8988T (cell line): Measurements from ENCODE around the gene PTPN14.
"Not testable (repeated sequence)": the region's sequence is repeated elsewhere in the genome, so short reads cannot be mapped to it uniquely, and the experiment has no call there.

Source experiments
- DNase-seq: peaks from one replicate; pipeline ENCODE4 v3.0.0; 2011

The PTPN14 gene

DNA sequence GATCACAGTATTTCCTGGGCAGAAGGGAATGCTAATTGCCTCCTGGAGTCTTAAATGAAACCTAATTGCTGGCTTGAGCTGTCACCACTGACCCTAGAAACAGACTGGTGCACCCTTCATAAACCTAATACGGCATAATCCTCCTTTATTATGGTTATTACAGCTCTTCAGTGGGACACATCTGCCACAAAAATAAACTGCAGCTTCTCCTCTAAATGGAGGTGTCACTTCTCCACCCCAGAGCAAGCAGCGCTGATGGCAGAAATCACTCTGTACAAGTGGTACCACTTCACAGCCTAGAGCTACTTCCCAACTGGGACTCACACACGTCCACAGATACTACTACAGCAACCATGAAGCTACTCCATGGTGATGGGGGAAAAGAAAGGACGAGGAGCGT, 11.1 kb downstream of the PTPN14 start:
- DNase-seq = no peak

DNA sequence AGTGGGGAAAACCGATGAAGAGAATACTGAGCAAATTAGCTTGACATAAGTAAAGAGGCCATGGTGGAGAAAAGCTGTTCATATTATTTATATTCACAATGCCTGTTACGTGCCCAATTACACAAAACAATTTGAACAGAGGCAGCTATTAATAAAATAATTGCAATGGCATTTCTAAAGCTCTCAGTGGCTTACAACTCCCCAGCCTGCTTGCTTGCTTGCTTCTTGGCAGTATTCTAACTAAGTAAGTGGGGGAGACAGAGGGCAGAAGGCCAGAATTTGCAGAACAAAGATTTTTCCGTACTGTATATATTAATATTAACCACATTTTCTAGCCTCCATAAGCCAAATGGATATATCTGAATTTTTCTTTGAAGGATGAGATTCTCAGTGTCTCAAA, 12.9 kb downstream of the PTPN14 start:
- DNase-seq = no peak

DNA sequence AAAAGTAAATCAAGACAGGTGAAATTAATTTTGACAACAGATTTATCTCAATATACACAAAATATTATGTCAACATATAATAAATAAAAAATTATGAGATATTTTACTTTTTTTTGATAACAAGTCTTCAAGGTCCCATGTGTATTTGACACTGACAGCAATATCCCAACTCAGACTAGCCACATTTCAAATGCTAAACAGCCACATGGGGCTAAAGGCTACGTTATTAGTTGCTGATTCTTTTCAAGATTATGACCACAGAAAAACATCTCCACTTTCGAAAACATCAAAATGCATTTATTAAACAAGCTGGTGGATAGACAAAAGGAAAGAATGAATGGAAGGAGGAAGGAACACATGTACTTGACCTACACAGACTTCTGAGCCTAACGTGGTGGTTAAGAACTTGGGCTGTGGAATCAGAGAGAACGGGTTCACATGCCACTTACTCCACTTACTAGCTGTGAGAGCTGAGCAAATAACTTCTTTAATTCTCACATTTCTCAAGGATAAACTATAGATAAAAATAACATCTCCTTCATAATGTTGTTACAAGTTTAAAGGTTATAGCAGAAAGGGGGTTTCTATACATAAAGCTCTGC, 13.4 kb downstream of the PTPN14 start:
- DNase-seq = no peak

DNA sequence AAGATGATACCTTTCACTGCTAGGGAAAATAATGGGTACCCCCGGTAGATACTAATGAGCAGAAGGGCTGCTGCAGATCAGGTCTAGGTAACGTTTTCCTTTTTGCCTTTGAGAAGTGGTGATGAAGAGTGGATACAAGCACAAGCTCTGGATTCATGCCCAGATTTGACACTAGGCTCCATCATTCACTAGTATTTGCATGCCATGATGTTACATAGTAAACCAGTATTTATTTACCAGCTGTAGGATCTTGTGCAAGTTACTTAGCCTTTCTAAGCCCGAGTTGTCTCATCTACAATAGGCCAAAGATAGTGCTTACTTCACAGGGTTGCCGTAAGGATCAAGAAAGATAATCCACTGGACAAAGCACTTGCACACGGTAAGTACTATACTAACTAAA, 14.2 kb downstream of the PTPN14 start:
- no peak for DNase-seq

DNA sequence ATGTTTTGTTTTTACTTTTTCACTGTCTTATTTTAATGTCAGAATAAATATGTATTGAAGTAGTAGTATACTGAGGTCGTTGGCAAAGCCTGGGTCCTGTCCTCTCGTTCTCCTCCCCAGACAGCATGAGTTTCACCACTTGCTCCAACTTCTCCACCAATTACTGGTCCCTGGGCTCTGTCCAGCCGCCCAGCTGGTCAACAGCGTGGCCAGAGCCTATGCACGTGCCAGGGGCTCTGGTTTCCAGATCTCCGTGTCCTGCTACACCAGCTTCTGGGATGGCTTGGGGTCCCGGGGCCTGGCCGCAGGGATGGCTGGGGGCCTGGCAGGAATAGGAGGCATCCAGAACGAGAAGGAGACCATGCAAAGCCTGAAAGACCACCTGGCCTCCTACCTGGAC, 19.3 kb downstream of the PTPN14 start:
- no peak for DNase-seq

DNA sequence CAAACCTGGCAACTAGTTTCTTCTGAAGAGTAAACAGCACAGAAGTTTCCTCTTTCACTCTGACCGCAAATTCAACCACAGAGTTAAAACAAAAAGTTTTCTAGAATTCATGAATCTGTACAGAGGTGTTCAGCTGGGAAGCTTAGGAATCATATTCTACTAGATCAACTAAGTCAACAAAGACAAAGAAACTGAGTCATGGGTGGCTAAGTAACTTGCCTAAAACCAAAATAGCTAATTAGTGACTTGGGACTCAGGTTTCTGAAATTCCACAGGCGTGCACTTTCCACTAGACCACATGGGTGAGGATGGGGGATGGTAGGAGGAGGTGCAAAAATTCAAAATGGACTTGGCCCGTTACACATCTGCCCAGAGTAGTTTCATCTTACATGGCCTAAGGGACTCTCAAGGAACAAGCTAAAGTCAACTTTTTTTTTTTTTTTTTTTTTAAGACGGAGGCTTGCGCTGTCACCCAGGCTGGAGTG, 25.8 kb downstream of the PTPN14 start:
- no peak for DNase-seq

DNA sequence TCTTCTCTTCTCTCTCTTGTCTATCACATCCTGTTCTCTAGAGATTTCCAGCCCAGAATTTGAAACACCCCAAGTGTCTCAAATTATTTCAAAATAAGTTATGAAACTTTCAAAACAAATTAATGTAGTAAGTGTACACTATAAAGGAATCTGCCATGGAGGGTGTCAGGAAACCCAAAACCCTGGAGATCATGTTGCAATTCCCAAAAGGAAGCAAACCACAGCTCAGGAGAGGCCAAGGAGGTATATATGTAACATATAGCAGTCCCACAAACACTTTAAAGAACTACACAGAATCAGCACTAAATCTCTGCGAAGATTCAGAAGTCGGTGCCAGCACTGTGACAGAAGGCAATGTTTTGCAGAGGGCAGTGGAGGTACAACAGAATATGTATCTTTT, 26.6 kb downstream of the PTPN14 start:
- DNase-seq = no peak

DNA sequence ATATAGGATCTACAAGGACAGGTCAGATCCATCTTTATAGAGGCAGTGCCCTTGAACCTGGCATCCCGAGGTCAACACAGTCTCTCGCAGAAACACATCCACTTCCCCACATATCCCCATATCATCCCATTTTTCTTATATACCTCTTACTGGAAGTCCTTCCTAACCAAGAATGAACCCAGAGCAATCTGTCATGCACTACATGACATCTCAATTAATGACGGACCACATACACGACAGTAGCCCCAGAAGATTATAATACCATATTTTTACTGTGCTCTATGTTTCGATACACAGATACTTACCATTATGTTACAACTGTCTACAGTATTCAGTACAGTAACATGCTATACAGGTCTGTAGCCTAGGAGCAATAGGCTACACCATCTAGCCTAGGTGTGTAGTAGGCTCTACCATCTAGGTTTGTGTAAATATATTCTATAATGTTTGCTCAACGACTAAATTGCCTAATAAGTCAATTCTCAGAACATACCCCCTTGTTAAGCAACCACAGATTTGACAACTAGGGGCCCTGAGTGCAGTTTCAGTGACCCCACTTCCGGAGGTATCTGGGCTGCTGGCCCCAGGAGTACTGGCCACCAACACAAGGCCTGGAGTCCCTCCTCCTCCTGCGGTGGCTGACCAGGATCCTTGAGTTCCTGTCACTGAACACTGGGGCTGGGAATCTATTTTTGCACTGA, 28.1 kb downstream of the PTPN14 start:
- DNase-seq = no peak

DNA sequence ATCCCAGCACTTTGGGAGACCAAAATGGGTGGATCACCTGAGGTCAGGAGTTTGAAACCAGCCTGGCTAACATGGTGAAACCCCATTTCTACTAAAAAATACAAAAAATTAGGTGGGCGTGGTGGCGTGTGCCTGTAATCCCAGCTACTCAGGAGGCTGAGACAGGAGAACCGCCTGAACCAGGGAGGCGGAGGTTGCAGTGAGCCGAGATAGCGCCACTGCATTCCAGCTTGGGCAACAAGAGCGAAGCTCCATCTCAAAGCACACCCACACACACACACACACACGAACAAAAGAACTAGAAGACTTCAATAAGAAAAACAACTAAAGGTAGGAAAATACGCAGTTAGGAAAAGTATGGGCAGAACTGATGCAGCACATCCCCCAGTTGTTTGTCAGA, 29.9 kb downstream of the PTPN14 start:
- DNase-seq = not testable (repeated sequence)

DNA sequence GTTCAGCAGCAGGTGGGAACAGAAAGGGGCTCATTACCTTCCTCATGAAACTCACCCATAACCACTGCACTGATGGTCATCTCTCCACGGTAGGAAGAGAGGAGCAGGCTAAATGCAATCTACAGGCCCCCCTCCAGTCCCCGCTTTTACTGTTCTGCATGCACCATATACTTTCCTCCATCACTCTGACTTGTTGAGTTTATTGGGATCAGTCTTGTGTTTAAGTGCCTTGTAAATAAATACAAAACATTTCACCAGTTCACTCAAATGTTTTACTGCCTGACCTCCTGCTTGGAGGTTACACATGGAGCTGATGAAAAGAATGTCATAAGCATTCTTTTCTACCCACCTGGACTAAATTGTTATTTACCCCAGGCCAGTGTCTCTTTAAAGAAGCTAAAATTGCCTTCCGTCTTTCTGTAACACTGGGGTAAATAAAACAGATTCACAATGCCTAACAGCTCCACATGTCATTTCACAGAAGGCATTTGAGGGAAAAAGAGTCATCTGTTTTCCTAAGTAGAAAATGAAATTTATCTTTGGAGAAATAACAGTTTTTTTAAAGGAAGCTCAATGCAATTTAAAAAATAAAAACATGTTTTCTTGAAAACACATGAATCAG, 30.7 kb downstream of the PTPN14 start:
- no peak for DNase-seq

DNA sequence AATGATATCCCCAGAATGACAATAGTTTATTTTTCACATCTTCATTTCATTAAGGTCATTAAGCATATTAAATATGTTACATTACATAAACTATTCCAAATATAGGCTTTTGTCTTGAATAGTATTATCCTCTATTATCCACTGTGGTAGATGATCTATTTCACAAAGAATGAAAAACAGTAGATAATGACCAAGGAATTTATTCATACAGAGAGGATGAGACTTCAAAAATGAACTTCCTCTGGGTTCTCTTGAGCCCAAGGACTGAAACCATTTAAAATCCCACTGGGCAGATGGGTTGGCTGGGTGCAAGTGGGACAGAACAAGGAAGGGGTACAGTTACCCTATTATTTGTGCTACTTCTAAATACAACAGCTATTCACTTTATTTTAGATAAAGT, 33.0 kb downstream of the PTPN14 start:
- DNase-seq = no peak

DNA sequence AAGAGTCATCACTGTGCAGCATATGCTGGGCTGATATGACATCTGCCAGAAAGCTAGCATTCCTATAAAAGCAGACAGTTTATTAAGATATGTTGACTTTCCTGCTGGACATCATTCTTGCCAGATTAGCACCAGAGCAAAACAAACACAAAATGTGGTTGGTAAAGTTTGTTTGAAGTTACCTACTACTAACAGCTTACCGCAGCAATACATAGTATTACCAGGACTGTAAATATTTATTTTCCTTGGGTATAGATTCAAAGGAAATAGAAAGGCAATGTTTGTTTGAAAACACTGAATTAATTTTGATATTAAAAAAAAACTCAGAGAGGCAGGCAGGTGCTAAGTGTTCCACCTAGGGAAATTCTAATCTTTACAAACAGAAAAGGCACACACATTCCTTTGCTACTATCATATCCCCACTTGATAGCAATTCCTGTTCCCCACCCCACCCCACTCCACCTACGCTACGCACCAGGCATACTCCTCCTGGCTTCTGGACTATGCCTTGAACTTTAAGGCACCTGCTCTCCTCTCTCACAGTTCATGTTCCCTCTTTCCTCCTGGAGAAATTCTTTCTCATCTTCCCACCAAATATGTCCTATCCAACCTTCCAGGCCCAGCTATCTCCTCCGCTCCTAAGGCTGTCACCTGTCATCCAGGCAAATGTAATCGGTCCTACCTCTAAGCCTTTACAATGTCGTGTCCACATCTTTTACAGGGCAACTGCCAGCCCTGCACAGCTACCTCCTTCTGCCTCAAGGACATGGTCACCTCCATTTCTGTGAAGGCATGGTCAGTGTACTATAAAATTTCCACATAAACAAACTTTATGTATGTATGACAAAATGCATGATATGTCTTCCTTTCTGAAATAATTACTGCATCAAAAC, 34.7 kb downstream of the PTPN14 start:
- no peak for DNase-seq

DNA sequence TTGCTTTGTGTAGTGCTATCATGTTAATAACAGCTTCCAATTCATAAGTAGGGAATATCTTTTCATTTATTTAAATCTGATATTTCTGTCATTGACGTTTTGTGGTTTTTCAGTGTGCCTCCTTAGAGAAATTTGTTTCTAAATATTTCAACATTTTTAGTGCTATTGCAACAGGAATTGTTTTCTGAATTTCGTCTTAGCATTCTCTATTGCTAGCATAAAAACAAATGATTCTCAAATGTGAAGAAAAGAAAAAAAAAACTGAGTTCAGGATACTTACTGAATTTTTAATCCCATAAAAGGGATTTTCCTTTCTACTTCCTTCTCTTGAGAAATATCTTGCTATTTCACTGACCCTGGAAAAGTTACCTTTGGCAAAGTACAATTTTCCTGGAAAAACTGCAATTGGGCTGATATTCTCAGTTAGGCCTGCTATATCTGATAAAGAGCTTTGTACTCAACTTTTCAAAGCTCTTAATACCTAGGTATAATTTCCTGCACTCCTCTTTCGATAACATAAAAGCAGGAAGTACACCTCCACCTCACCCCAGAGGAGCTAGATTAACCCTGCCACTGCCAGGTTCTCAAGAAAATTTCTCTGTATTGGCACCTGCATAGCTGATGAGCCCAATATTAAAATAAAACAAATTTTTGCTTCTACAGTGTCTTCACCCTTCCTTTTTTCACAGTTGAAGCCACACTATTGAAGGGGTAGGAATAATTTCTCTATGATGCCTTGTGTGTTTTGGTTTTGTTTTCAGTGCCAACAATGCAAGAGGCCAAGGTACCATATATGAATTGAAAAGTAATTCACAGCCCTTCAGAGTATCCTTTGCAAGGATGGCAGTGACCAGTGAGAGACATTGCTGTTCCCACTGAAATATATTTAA, 35.6 kb downstream of the PTPN14 start:
- DNase-seq = no peak

DNA sequence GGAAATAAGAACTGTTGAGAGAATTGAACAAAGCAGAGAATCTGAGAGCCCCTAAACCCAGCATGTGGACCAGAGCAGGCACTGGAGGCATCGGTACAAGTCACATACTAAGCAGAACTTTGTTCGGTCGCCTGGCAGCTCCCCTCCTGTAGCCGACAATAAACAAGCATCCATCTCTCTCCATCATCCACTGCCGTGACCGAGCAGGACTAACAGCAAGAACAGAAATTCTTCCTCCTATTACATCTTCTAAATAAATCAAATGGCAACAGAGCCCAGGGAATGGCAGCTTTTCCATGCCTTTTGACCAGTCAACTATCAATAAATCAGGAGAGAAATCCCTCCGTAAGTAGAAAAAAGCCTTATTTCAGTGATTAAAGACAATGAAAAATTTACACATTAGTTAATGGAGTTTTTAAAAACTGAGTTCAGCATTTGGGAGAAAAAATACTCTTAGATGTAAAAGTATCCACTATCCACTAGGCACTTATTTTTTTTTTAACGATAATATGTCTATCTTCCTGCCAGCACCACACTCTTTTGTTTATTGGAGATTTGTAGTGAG, 36.5 kb downstream of the PTPN14 start:
- no peak for DNase-seq

DNA sequence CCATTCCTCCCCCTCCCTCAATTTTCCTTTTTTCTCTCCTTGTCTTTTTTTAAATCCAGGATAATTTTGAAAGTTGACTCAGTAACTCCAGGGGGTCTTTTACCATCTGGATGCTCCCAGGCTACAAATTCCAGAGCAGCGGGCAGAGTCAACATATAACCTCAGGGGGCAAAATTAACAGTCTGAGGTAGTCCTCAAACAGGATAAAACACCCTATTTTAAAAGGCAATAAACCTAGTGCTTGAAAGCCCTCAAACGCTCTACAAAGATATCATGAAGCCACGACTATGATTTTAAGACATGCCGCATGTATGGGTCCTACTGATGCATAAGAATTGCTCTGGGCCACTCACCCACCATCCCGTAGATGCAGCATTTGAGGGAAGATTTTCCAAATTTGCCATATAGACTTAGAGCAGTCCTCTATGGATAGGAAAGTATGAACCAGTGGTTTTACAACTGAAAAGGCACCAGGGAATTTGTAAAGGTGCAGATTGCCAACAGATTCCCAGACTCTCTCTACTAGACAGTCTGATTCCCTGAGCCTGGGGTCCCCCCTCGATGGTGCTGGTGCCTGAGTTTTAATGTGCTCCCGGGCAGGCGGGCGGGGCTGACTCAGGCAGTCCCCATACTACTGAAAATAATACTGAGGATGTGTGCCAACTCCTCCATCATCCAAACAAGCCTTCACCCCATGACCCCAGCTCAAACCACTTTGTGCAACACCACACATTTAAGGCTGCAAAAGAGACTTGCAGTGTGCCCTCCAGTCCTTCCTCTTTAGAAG, 37.2 kb downstream of the PTPN14 start:
- DNase-seq = no peak

DNA sequence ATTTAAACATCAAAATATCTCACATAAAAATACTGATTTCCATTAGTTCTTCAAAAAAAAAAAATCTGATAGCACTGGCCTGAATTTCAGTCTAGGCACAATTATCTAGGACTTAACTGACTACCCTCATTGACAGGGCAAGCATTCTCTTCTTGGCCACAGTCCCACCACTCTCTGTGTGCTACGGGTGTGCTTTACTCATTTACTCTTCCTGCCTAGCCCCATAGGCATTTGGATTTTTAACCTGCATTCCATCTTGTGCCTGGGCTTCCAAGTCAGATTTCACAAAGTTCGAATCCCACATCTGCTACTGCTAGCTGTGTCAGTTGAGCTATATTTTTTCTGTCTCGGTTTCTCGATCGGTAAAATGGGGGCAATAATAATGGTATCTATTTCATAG, 38.0 kb downstream of the PTPN14 start:
- no peak for DNase-seq

DNA sequence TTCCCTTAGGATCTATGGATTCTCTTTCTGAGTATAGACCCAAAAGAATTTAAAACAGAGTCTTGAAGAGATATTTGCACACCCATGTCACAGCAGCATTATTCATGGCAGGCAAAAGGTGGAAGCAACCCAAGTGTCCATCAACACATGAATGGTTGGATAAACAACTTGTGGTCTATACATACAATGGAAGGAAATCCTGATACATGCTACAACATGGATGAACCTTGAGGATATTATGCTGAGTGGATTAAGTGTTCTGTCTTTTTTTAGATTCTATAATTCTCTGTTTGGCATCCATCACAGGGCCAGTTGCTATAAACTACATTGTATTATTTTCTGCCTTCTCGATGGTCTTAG, 39.8 kb downstream of the PTPN14 start:
- no peak for DNase-seq

DNA sequence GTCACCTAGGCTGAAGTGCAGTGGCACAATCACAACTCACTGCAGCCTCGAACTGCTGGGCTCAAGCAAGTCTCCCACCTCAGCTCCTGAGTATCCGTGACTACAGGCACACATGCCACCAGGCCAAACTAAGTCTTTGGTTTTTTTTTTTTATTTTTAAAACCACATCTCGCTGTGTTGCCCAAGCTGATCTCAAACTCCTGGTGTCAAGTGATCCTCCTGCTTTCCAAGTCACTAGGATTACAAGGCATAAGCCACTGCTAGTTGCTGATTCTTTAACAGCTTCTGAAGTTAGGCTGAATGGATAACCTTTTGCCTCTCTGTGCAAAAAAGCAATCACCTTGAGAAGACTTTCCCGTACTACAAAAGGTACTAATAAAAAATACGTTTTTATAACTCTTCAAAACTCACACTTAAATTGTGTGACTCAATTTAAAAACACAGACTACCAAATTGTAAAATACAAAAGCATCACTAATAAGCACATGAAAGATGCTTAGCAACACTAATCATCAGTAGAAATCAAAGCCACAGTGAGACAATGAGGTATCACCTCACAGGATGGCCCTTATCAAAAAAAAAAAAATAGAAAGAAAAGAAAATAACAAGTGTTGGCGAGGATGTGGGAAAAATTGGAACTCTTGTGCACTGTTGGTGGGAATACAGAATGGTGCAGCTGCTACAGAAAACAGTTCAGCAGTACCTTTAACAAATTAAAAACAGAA, 40.3 kb downstream of the PTPN14 start:
- DNase-seq = no peak

DNA sequence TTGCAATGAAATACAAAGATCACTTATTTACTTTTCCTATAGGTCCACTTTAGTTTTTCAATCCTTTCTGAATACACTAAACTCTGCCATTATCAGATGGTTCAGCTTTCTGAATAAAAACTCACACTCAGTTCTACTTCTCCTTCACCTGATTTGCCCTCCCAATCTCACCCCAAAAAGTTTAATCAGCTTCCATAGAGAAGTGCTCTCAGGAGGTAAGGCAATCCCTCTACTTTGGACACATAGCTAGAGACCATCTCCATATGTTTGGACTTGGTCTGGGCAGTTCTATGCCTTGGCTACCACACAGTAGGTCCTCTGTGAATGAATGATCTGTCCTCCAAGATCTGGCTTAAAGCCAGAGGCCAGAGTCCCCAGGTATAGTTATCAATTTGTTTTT, 40.9 kb downstream of the PTPN14 start:
- DNase-seq = no peak

DNA sequence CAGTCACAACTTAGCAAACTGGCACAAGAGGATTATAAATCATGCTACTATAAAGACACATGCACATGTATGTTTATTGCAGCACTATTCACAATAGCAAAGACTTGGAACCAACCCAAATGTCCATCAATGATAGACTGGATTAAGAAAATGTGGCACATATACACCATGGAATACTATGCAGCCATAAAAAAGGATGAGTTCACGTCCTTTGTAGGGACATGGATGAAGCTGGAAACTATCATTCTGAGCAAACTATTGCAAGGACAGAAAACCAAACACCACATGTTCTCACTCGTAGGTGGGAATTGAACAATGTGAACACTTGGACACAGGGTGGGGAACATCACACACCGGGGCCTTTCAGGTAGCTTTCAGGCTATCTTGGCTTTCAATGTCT, 41.8 kb downstream of the PTPN14 start:
- not testable (repeated sequence) for DNase-seq
